Measurements from ENCODE around the gene CACNA1E. TPM values are rescaled to one million over a fixed set of nuclear protein-coding genes. Genes with fewer than 3 reads are reported as not detected.

CACNA1E gene
- total RNA-seq, 3 donors from 2014 or later (not counting 1 experiment from before 2014, with no cell fraction given): 0.40 TPM; not detected in 2

DNA sequence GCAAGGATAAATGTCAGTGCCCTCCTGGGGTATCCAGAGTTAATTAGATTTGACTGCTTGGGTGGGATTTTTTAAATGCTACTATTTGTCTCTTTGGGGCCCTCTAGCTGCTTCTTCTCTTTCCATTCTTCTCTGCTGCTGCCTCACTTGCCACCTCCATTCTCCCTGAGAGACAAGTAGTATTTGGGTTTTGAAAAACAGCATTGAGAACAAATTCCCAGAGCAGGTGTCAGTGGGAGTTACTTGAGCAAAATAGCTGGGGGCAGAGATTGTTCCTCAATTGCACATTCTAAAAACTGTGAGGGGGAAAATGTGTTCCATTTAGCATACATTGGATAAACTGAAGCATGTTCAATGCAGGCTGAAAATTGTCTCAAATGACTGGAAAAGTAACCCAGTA is 286.5 kb downstream of the CACNA1E start:
- no peak overlapping the region for H3K27ac Mint-ChIP-seq
- no peaks in the 10 kb centered on the region for H3K36me3 Mint-ChIP-seq
- H3K27me3 ChIP-seq (ENCODE audit: control insufficient read depth, insufficient read depth, low read length): no peaks in the 10 kb centered on the region
- no peaks in the 10 kb centered on the region for H3K9me3 Mint-ChIP-seq
- H3K27ac ChIP-seq (ENCODE audit: low read length): no peak overlapping the region
- H3K27me3 Mint-ChIP-seq (ENCODE audit: low read depth in 2 of 2): peaks cover 0 to 3% of the 10 kb centered on the region in 2 donors
- intact Hi-C loops (cut with micrococcal nuclease): no loop called here
- no peaks in the 10 kb centered on the region for H3K4me1 Mint-ChIP-seq
- DNase-seq (no peak), ATAC-seq (no peak)
- H3K4me1 ChIP-seq (ENCODE audit: control insufficient read depth, insufficient read depth, low read length): no peaks in the 10 kb centered on the region
- H3K9me3 ChIP-seq (ENCODE audit: control insufficient read depth, insufficient read depth, low read length): no peaks in the 10 kb centered on the region
- no peak overlapping the region for H3K4me3 Mint-ChIP-seq
- TF ChIP-seq, protein P1, sequence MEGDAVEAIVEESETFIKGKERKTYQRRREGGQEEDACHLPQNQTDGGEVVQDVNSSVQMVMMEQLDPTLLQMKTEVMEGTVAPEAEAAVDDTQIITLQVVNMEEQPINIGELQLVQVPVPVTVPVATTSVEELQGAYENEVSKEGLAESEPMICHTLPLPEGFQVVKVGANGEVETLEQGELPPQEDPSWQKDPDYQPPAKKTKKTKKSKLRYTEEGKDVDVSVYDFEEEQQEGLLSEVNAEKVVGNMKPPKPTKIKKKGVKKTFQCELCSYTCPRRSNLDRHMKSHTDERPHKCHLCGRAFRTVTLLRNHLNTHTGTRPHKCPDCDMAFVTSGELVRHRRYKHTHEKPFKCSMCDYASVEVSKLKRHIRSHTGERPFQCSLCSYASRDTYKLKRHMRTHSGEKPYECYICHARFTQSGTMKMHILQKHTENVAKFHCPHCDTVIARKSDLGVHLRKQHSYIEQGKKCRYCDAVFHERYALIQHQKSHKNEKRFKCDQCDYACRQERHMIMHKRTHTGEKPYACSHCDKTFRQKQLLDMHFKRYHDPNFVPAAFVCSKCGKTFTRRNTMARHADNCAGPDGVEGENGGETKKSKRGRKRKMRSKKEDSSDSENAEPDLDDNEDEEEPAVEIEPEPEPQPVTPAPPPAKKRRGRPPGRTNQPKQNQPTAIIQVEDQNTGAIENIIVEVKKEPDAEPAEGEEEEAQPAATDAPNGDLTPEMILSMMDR (IDR thresholded peaks at IDR 0.05): no peak
- H3K36me3 ChIP-seq (ENCODE audit: control insufficient read depth, insufficient read depth, low read length): no peaks in the 10 kb centered on the region
- no peak overlapping the region for H3K4me3 ChIP-seq (ENCODE audit: low read length)

DNA sequence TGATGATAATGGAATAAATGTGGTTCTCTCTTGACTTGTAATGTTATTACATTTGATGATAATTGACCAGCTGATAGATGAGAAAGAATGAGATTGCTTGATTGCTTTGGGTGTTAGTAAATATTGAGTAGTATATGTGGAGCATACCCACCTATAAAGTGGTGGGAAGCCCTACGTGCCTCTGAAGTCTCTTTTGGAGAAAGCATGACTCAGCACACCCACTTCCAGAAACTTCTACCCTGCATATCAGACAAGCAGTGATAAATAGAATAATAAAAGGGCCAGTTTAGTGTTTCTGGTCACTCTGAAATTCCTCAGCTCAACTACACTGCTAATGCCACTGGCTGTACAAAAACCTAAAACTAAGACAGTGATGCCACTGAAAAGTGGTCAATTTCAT is 289.4 kb downstream of the CACNA1E start:
- no peaks in the 10 kb centered on the region for H3K36me3 Mint-ChIP-seq
- no peaks in the 10 kb centered on the region for H3K36me3 ChIP-seq (ENCODE audit: control insufficient read depth, insufficient read depth, low read length)
- DNase-seq (no peak), ATAC-seq (no peak)
- TF ChIP-seq, protein P1 (IDR thresholded peaks at IDR 0.05): no peak
- no peak overlapping the region for H3K4me3 ChIP-seq (ENCODE audit: low read length)
- H3K4me1 ChIP-seq (ENCODE audit: control insufficient read depth, insufficient read depth, low read length): no peaks in the 10 kb centered on the region
- no peaks in the 10 kb centered on the region for H3K27me3 ChIP-seq (ENCODE audit: control insufficient read depth, insufficient read depth, low read length)
- no peaks in the 10 kb centered on the region for H3K4me1 Mint-ChIP-seq
- no peak overlapping the region for H3K4me3 Mint-ChIP-seq
- peaks cover 0 to 3% of the 10 kb centered on the region in 2 donors for H3K27me3 Mint-ChIP-seq (ENCODE audit: low read depth in 2 of 2)
- no peak overlapping the region for H3K27ac ChIP-seq (ENCODE audit: low read length)
- H3K9me3 Mint-ChIP-seq: no peaks in the 10 kb centered on the region
- no CpG with 5 or more reads among the region's 1 CpG for WGBS (ENCODE audit: insufficient coverage)
- intact Hi-C loops (cut with micrococcal nuclease): no loop called here
- no peak overlapping the region for H3K27ac Mint-ChIP-seq
- no peaks in the 10 kb centered on the region for H3K9me3 ChIP-seq (ENCODE audit: control insufficient read depth, insufficient read depth, low read length)

DNA sequence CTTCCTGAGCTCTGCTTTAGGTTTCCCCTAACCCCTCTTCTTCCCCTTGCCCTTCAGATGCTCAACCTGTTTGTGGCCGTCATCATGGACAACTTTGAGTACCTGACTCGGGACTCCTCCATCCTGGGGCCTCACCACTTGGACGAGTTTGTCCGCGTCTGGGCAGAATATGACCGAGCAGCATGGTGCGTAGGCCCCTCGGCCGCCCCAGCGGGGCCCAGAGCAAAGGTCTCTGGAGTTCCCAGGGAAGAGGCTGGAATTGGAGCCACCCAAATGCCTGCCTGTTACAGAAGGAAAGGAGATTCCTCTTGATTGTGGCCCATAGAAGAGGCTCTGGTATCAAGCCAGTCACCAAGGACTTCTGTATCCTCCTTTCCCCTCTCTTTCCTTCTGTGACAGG is 292.7 kb downstream of the CACNA1E start:
- DNase-seq (no peak), ATAC-seq (no peak)
- no peaks in the 10 kb centered on the region for H3K36me3 Mint-ChIP-seq
- no peaks in the 10 kb centered on the region for H3K9me3 ChIP-seq (ENCODE audit: control insufficient read depth, insufficient read depth, low read length)
- TF ChIP-seq, protein P1 (IDR thresholded peaks at IDR 0.05): no peak
- H3K4me1 Mint-ChIP-seq: no peaks in the 10 kb centered on the region
- H3K36me3 ChIP-seq (ENCODE audit: control insufficient read depth, insufficient read depth, low read length): no peaks in the 10 kb centered on the region
- intact Hi-C loops (cut with micrococcal nuclease): no loop called here
- H3K4me3 ChIP-seq (ENCODE audit: low read length): no peak overlapping the region
- H3K27me3 Mint-ChIP-seq (ENCODE audit: low read depth in 2 of 2): peaks cover 0 to 3% of the 10 kb centered on the region in 2 donors
- 91% methylated on average over 10 of the region's 10 CpGs for WGBS (ENCODE audit: insufficient coverage)
- H3K4me3 Mint-ChIP-seq: no peak overlapping the region
- H3K27me3 ChIP-seq (ENCODE audit: control insufficient read depth, insufficient read depth, low read length): no peaks in the 10 kb centered on the region
- no peaks in the 10 kb centered on the region for H3K9me3 Mint-ChIP-seq
- H3K27ac ChIP-seq (ENCODE audit: low read length): no peak overlapping the region
- H3K27ac Mint-ChIP-seq: no peak overlapping the region
- no peaks in the 10 kb centered on the region for H3K4me1 ChIP-seq (ENCODE audit: control insufficient read depth, insufficient read depth, low read length)

DNA sequence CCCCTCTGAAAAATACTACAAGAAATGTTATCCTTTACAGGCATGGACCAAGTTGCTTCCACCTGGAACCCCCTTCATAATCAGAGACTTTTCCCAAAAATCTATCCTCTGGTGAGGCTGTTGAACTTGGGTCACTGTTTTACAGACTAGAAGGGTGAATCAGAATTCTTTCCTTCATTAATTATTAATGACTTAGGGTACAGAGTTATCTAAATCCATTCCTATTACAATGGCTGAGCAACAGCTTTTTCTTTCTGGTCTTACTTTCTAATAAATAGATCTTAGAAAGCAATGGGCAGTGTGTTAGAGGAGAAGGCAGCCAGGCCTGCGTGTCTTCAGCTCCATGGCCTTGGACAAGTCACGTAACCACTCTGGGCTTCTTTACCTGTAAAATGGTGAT is 294.0 kb downstream of the CACNA1E start:
- intact Hi-C loops (cut with micrococcal nuclease): no loop called here
- Histone ChIP-seq H3K4me3 (ENCODE audit: low read length) (no peak overlapping the region), H3K27me3 (ENCODE audit: control insufficient read depth, insufficient read depth, low read length) (no peaks in the 10 kb centered on the region), H3K36me3 (ENCODE audit: control insufficient read depth, insufficient read depth, low read length) (no peaks in the 10 kb centered on the region), H3K27ac (ENCODE audit: low read length) (no peak overlapping the region), H3K9me3 (ENCODE audit: control insufficient read depth, insufficient read depth, low read length) (no peaks in the 10 kb centered on the region), H3K4me1 (ENCODE audit: control insufficient read depth, insufficient read depth, low read length) (no peaks in the 10 kb centered on the region)
- TF ChIP-seq, protein P1 (IDR thresholded peaks at IDR 0.05): no peak
- H3K36me3 Mint-ChIP-seq: no peaks in the 10 kb centered on the region
- H3K4me3 Mint-ChIP-seq: no peak overlapping the region
- ATAC-seq (no peak), DNase-seq (no peak)
- no peaks in the 10 kb centered on the region for H3K4me1 Mint-ChIP-seq
- no peaks in the 10 kb centered on the region for H3K27me3 Mint-ChIP-seq (ENCODE audit: low read depth in 2 of 2)
- H3K9me3 Mint-ChIP-seq: no peaks in the 10 kb centered on the region
- H3K27ac Mint-ChIP-seq: no peak overlapping the region
- 60% methylated on average over 1 of the region's 2 CpGs for WGBS (ENCODE audit: insufficient coverage)

Data from natural killer cell (primary cell).